ENCODE measurements around the gene PSAPL1.

PSAPL1 gene

DNA sequence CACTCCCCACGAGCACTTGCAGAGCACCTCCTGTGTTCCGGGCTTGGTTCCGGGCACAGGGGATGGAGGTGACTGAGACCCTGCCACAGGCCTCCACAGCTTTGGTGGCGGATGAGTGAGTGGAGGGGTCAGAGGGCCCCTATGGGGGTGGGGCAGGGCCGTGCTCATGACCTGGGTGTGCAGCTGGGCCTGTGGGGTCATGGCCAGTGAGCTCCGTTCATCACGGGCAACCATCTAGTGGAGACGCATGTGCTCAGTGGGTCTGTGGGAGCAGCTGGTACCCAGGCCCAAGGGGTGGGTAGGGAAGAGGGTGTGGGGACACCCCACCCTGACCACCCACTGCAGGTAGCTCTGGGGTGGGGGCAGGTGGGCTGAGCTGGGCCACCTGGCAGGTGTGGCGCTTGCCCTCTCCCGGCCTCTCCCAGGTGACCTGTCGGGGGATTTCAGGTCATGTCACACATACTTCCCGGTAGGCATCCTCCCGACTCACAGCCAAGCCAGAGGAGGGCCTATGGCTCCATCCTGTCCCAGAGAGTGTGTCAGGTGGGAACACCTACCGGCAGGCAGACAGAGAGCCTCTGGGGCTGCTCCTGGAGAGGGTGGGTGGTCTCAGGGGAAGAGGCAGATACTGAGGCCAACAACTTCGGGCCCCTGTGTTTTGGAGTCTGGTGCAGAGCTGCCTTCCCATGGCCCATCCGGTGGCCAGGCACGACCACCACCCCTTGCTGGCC lies 3.6 kb downstream of the PSAPL1 start:
- DNase-seq (ENCODE audit: low read depth) = no peak

DNA sequence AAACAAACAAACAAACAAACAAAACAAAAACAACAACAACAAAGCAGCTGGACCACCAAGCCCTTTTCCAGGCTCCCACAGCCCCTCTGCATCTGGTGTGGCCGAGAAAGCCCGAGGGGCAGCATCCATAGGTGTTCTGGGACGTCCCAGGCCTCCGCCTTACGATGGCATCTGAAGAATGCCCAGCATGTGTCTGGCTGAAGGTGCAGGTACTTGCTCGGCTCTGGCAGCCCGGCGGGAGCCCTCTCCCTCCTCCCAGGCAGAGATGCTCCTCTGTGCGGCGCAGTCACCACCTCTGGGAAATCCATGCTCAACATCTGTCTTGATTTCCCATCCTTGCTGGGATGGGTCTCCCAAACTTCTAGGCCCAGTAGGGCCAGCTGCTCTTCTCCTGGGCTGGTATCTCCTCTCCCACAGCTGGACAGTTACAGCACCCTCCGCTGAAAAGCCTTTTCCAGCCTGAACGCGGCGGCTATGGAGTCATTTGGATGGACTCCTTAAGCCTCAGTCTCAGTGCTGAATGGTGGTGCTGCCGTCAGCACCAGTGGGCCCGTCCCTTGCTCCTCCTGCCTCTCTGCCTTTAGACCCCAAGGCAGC lies 4.3 kb downstream of the PSAPL1 start:
- DNase-seq (ENCODE audit: low read depth) = no peak

DNA sequence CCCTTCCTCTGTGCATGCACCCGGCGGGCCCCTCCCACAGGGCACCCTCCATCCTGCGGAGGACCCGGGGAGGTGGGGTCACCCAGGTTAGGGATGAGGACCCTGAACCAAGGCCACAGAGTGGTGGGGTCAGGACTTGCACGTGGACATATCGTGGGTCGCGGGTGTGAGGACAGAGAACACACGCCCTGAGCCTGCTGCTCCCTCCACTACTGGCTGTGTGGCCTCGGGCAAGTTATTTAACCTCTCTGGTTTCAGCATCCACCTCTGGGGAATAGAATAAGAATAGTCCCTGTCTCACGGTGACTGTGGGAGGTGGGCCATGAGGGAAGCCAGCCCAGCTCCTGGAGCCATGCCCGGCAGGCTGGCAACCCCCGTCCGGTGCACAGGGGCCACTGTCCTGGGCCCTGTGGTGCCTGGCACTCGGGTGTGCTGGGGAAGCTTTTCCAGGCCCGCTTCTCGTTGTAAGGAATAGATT lies 5.1 kb downstream of the PSAPL1 start:
- DNase-seq (ENCODE audit: low read depth) = no peak

DNA sequence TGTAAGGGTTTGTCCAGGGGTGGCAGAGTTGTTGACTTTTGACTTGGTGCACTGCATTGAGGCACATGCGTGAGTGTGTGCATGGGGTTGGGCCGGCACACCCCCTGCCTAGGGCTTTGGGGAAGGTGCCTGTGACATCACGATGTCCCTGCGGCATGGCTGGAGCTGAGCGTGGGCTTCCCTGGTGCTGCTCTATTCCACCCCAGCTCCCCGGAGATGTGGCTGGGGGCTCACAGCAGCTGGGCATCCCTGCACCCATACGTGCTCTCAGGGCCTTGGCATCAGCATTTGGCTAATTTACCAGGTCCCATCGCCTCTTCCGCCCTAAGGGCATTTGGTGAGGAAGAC lies 5.7 kb downstream of the PSAPL1 start:
- DNase-seq (ENCODE audit: low read depth) = no peak

DNA sequence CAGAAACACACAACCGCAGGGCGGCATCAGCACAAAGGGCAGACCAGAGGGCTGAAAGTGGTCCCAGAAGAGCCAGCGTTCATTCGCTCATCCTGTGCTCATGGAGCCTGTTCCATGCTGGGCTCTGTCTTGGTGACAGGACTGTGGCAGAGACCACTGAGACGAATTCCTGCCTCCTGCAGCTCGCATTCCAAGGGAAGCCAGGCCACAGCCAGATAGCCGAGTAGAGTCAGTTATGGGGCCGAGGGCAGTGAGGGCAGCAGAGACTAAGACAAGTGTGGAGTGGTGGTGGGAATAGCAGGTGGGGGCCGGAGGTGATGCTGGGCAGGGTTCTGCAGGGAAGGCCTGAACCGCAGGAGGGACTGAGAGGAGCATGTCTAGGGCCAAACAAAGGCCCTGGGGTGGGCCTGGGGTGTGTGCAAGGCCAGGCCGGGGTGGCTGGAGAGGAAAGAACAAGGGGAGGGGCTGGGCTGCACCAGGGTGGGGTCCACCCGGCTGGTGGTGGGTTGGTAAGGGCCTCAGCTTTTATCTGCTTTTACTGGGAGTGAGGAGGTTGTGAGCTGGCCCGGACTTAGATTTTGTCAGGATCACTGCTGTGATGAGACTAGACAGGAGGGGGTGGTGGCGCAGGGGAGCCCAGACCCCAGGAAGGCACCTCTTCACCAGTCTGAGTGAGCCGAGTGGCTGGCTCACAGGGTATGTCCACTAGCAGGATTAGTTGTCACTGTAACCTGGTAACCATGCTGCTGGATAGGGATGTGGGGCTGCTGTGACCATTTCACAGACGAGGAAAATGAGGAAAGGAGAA lies 6.3 kb downstream of the PSAPL1 start:
- no peak for DNase-seq (ENCODE audit: low read depth)

DNA sequence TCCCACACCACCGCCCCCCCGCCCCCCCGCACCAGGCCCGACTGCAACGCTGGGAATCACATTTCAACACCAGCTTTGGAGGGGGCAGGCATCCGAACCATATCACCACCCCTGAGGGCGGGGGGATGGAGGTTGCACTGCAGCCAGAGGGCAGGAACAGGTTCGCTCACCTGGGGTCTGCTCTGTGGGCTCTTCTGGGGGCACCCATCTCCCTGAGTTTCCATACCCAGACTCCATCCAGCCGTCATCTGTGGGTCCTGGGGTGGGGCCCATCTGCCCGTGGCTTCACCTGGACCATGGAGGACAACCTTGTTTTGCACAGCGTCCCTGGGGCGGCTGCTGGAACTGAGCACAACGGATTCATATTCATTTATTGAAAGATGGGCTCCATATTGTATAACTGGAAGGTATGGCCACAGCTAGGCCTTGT lies 6.9 kb downstream of the PSAPL1 start:
- no peak for DNase-seq (ENCODE audit: low read depth)

DNA sequence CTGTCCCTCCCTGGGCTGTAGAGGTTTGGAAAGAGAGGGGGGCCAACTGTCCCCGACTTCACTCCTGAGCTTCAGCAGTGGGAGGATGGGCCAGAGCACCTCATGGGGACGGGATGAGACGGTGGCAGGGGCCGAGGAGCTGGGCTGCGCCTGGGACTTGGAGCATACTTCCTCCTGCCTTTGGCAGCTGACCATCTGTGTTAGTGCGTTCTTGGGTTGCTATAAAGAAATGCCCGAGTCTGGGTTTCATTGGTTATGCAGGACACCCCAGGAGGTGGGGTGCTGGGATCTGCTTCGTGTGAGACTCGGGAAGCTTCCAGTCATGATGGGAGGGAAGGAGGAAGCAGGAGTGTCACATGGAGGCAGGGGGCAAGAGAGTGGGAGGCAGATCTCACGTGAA lies 7.4 kb downstream of the PSAPL1 start:
- DNase-seq (ENCODE audit: low read depth) = no peak

DNA sequence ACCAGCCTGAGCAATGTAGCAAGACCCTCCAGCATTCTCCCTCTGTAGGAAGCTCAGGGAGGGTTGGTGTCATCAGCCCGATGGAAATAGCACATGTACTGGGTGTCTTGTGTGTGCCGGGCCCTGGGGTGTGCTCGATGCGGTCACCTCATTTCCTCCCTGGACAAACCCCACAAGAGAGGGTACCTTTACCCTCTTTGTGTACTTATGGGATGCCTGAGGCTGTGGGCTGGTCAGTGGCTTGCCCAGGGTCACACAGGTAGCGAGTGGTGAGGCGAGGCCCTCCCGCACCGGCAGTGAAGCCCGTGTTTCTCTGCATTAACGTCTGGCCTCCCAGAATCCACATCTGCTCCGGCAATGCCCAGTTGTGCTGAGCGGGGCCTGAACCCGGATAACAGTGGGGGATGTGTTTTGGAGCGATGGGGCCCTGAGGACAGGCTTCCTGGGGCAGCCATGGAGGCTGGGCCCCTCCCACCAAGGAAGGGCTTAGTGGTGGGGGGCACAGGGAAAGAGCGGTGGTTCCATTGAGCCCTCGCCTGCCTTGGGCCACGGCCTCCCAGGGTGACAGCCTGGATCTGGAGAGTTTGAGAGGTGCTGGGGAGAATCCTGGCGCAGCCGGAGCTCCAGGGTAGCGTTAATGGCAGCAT lies 8.1 kb downstream of the PSAPL1 start:
- no peak for DNase-seq (ENCODE audit: low read depth)

DNA sequence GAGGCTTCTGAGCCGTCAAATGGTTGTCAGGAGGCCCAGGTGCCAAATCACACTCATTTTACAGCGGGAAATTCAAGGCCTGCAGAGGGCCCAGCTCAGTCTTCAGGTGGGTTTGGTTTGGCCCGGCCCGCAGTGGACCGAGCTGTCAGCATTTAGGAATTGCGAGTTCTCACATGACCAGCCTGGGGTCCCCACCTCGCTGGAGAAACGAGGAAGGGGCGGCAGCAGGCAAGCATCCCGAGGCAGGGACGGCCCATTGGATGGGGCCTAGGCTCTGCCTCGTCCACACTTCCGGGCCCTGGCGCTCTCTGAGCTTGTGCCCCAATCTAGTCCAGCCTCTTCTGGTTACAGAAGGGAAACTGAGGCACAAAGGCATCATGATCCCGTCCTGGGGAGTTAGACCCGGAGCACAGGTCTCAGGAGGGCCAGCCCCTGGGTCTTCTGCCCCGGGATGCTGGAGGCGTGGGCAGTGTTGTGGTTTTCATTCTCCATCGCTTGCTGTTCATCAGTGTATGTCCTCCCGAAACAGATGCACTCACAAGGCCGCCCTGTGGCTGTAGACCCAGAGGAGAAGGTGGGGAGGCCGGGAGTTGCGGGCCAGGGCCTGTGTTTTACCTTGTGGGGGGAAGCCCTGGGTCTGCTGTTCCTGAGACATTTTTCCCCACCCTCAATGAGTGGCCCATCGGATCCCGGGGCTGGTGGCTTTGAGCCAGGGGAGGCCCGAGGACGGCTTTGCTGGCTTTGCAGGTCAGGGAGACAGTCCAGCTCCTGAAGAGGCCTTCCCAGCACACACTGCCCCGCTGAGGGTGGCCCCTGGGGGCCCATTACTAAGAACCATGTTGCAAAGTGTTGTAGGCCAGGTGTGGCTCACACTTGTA lies 8.9 kb downstream of the PSAPL1 start:
- DNase-seq (ENCODE audit: low read depth) = no peak

DNA sequence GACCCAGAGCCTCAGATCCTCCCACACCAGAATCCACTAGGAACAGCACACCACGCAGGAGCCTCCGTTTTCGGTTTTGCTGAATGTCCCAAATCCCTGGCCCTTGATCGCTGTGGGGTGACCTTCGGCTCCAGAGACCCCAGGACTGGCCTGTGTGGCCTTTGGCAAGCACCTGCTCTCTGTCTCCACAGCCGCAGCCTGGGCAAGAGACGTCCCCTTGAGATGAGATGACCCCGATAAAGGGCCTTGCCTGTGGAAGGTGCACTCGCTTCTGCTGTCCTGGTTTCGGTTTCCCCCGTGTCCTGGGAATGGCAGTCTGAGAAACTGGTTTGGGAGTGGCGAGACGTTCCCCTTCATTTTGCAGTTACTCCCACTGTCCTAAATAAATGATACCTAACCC lies 9.6 kb downstream of the PSAPL1 start:
- no peak for DNase-seq (ENCODE audit: low read depth)

DNA sequence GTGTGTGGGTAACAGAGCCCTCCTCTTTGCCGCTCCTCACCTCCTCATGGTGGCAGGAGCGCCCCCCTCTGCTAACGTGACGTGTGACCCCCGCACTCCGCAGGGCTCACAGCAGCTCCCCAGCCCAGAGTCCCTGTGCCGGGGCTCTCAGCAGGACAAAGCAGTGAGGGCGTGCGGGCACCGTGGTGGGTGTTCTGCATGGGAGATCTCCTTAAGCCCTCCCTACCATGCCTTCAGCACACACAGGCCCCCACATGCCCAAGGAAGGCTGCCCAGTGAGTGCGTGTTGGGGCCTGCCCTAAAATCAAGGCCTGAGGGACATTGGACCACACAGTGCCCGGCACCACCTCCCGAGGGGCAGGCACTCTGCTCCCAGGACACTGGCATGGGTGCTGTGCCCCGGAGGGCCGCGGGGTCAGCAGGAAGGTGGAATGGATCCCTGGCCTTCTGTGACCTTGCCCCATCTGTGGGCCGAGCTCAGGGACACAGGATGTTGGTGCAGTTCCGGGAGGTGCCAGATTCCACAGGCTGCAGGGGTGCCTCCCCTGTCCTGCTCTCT lies 10.1 kb downstream of the PSAPL1 start:
- no peak for DNase-seq (ENCODE audit: low read depth)

DNA sequence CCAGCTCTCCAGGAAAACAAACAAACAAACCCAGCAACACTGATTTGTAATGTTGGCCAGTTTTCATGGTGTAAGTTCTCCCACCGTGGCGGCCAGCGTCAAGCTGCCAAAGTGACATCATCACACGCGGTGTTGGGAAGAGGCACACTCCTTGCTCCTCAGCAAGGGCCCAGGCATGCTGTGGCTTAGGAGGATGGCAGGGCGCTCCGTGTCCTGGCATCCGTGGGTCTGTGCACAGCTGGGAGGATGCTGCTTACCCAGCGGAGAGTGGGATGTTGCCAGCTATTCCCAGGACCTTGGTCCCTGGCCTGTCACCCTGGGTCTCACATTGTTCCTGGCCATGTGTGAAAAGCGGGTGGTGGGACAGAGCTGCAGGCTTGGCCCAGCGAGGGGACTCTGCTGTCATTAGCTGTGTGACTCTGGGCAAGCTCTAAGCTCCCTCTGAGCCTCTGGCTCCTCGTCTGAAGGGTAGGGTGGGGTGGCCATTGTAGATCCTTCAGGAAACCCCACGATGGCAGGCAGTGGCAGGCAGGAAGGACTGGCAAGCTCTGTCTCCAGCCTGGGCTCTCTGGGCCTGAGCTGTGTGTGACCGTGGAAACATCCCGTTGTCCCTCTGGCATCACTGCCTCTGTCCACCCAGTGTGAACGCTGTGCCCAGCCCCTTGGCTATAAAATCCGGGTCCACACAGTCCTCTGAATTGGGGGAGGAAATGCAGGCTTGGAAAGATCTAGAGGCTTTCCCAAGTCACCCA lies 10.8 kb downstream of the PSAPL1 start:
- no peak for DNase-seq (ENCODE audit: low read depth)

DNA sequence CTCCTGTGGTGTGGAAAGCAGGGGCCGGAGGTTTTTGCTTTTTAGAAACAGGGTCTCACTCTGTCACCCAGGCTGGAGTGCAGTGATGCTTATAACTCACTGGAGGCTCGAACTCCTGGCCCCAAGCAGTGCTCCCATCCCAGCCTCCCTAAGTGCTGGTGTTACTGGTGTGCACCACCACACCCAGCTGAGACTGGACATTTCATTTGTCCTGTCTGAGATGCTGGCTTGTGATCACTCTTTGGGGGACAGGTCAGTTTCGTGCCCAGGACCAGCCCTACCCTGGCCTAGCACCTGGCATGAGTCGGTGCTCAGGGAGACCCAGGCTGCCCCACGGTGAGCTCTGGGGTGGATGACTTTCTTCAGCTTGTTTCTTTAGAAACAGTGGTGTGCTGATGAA lies 11.3 kb downstream of the PSAPL1 start:
- DNase-seq (ENCODE audit: low read depth) = no peak

DNA sequence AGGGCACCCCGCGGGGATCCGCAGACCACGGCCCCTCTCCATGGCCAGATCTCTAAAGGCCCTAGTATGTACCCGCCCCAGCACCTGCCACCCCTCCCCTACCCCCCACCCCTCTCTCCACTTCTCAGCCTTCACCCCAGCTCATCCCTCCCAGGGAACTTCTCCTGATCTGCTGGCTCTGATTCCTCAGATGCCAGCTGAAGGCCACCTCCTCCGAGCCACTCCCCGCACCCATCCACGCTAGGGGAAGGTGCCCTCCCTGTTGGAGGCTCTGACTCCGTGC lies 11.9 kb downstream of the PSAPL1 start:
- no peak for DNase-seq (ENCODE audit: low read depth)

DNA sequence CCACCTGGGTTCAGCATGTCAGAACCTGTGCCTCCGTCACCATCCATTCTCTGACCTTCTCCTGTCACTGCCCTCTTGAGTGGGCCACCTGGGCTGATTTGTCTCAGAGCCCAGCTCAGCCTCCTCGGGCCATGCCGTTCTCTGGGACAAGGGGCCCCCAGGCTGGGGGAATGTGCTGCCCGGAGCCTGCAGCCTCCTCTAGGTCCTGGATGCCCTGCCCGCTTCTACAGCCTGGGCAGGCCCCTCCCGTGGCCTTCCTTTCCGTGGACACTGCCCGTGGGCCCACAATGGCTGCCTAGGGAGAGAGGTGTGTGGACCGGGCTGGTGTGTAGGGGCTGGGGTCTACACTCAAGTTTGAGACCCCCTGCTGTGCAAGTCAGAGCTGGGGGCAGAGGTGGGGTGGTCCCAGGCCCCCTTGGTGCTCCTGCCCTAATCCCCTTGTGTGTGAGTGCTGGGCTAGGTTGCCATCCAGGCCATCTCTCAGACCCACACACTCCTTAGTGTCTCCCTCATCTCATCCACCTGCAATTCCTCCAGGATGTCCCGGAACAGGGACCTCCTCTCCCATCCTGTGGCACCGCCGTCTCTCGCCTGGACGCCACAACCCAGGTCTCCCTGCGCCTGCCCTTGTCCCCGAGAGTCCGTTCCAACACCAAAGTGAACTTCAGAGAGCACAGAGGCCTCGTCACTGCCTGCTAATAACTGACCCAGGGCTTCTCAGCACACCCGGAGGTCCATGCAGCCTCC lies 12.4 kb downstream of the PSAPL1 start:
- DNase-seq (ENCODE audit: low read depth) = no peak

DNA sequence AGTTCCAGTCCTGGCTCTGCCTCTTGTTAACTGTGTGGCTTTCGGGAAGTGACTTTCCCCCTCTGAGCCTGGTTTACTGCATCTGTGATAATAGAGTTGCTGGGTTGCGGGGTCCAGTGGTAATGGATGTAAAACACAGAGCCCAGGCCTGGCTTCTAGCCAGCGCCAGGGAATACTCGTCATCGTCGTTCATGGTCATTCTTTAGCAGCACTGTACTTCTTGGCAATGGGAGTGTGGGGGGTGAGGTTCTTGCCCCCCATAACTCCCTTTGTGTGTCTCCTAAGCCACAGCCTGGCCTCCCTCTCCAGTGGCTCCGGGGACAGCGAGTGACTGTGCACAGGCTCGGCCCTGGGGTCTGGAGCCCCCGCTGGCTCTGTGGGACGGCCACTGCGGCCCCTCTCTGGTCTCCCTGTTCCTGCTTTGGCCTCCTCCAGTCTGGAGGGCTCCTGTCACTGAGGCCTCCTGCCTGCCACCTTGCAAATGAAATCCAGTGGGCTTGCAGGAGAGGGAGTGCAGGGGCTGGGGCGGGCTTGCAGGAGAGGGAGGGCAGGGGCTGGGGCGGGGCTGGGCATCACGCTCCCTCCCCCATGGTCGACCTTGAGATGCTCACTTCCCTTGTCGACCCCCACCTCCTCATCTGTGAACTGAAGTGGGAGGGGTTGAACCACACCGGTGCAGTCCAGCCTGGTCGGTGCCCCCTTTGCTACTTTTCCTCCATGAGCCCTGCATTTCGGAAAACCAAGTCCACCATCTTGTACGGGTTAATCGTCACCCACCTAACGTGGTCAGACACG lies 13.2 kb downstream of the PSAPL1 start:
- DNase-seq (ENCODE audit: low read depth) = no peak

DNA sequence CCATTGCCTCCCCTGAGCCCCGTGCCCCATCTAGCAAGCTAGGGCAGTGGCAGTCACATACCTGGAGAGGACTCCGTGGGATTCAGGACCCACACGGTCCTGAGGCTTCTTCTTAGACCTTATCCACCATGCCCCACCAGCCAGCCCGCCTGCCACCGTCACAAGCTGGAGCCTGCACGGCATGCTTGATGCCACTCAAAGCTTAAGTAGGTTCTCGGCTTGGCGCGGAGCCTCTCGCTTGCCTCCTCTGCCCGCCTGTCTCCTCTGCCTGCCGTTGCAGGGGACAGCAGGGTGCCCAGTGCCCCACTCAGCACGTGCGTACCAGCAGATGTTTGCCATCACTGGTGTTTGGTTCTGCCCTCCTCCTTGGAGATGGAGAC lies 14.1 kb downstream of the PSAPL1 start:
- DNase-seq (ENCODE audit: low read depth) = no peak

DNA sequence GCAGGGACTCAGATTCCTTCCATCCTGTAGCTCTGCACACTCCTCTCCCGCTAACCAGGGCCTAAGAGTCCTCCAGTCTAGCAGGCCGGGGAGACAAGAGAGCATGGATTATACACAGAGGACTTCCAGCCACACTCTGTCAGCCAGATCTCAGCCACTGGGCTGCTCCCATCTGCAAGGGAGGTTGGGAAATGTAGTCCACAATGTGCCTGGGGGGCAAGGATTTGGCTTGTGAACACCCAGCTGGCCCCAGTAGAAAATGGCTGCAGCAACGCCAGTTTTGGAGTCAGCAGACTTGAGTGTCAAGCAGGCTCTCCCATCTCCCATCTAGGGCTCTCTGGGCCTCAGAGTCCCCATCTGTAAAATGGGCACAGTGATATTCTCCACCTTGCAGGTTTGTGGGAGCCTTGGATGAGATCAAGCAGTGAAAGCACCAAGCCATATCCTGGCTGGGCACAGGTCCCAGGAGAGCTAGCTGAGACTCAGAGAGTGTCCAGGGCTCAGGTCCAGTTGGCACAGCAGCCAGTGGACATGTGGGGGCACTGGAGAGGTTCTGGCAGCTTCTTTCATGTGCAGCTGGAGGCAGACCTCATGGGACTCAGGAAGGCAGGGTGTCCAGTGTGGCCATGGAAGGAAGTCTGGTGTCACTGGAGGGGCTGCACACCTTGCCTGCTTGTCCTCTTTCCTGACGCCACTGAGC lies 14.6 kb downstream of the PSAPL1 start:
- DNase-seq (ENCODE audit: low read depth) = no peak

All from HS-5 (cell line).